ENCODE results near the gene SEC16A.
"Not testable (repeated sequence)": the region's sequence is repeated elsewhere in the genome, so short reads cannot be mapped to it uniquely, and the experiment has no call there.

DNA sequence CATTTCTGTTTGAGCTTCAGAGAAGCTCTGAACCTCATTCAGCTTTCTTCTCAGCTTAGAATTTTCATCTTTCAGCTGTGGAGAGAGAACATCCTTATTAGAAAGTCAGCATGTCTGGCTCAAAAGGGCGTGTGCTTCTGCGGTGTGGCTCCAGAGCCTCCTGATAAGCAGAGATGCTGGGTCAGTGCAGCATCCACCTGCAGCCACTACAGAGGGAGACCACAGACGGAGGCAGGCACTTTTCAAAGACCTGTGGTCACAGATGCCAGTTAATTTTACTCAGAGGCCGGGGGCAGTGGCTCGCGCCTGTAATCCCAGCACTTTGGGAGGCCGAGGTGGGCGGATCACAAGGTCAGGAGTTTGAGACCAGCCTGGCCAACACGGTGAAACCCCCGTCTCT lies 76.9 kb downstream of the SEC16A start:
- TF ChIP-seq CTCF, POLR2A (IDR thresholded peaks at IDR 0.05): not testable (repeated sequence)

Data from body of pancreas (tissue), 4 donors.